Keratinocyte (primary cell): ENCODE results near the gene MAGEA1. TPM values are rescaled to one million over a fixed set of nuclear protein-coding genes. Genes with fewer than 3 reads are reported as not detected.

ENCODE experiments used
- DNase-seq: peaks from one replicate; pipeline ENCODE4 v3.0.0-alpha.2; 2011; ENCODE audit warnings: low read depth, missing footprints, low spot score
- FAIRE-seq: peaks from 2 replicates; lab custom pipeline; 2011; peaks lifted over from hg19 to GRCh38; lab: Jason Lieb, UNC
- H2AFZ ChIP-seq: 2 replicates; pipeline ENCODE4 v1.6.0; 2012; ENCODE audit warnings: low read length, control low read depth, inconsistent platforms; ENCODE audit not compliant: control insufficient read depth
- H3K27ac ChIP-seq: 2 replicates; pipeline ENCODE4 v1.5.1; 2011; ENCODE audit warnings: low read length; ENCODE audit not compliant: control insufficient read depth, insufficient read depth
- H3K27me3 ChIP-seq: 3 replicates; pipeline ENCODE4 v1.6.0; 2011; ENCODE audit warnings: low read length; ENCODE audit not compliant: control insufficient read depth, insufficient read depth; ENCODE audit errors: extremely low read depth
- H3K36me3 ChIP-seq, 2 experiments: 2 replicates in 1 of 2; 3 replicates in 1 of 2; pipeline ENCODE4 v1.5.1; 2011; ENCODE audit warnings: low read length in 2 of 2, mild to moderate bottlenecking in 1 of 2; ENCODE audit not compliant: control insufficient read depth in 2 of 2, insufficient read depth in 2 of 2; ENCODE audit errors: extremely low read depth in 1 of 2
- H3K4me1 ChIP-seq: 3 replicates; pipeline ENCODE4 v1.5.1; 2011; ENCODE audit warnings: low read length; ENCODE audit not compliant: control insufficient read depth, insufficient read depth; ENCODE audit errors: extremely low read depth
- H3K4me2 ChIP-seq: 3 replicates; pipeline ENCODE4 v1.6.0; 2011; ENCODE audit warnings: low read depth, low read length; ENCODE audit not compliant: control insufficient read depth, insufficient read depth; ENCODE audit errors: extremely low read depth
- H3K4me3 ChIP-seq, 3 experiments: fragments of 200-600 bp in 1 of 3; sonication (generic) in 1 of 3; 2 replicates in 2 of 3; 3 replicates in 1 of 3; pipeline ENCODE4 v1.5.1; 2011 to 2016; ENCODE audit warnings: low read length in 3 of 3, mild to moderate bottlenecking in 3 of 3, control low read depth in 2 of 3, inconsistent platforms in 1 of 3, low read depth in 1 of 3, mixed read lengths in 1 of 3, mixed run types in 1 of 3, moderate library complexity in 1 of 3; ENCODE audit not compliant: control insufficient read depth in 2 of 3, insufficient read depth in 2 of 3; ENCODE audit errors: extremely low read depth in 1 of 3
- H3K79me2 ChIP-seq: 2 replicates; pipeline ENCODE4 v1.6.0; 2012; ENCODE audit warnings: low read length; ENCODE audit not compliant: control insufficient read depth, insufficient read depth
- H3K9ac ChIP-seq: 3 replicates; pipeline ENCODE4 v1.6.0; 2011; ENCODE audit warnings: low read length; ENCODE audit not compliant: control insufficient read depth, insufficient read depth; ENCODE audit errors: extremely low read depth
- H3K9me1 ChIP-seq: 3 replicates; pipeline ENCODE4 v1.6.0; 2011; ENCODE audit warnings: low read length; ENCODE audit not compliant: control insufficient read depth, insufficient read depth; ENCODE audit errors: extremely low read depth
- H3K9me3 ChIP-seq: 2 replicates; pipeline ENCODE4 v1.5.1; 2012; ENCODE audit warnings: low read depth, low read length; ENCODE audit not compliant: control insufficient read depth
- H4K20me1 ChIP-seq: 3 replicates; pipeline ENCODE4 v1.6.0; 2011; ENCODE audit warnings: low read length; ENCODE audit not compliant: control insufficient read depth, insufficient read depth; ENCODE audit errors: extremely low read depth
- EZH2 ChIP-seq: IDR thresholded peaks from one replicate; pipeline ENCODE4 v1.6.1; 2012; ENCODE audit warnings: inconsistent platforms, mild to moderate bottlenecking, low read length, moderate library complexity
- dilution Hi-C: fragments of 300-500 bp; cut with MboI; formaldehyde crosslinking; loops from one replicate; pipeline ENCODE4 v1.7.0; 2020; ENCODE audit warnings: low sequenced_read_pairs; ENCODE audit not compliant: extremely low pct_ligation_motif_present
- polyA plus RNA-seq, 5 experiments: library from polyadenylated mRNA; depleted of rRNA in 3 of 5; stranded (reverse) in 3 of 5; stranded (forward) in 1 of 5; unstranded in 1 of 5; fragments of >200 nt; gene quantifications; 1 replicate in 1 of 5; 2 replicates in 3 of 5; 3 replicates in 1 of 5; pipeline versions ENCODE4 v1.2.1 to v1.2.3, GENCODE V29; 2011 to 2012; ENCODE audit warnings: missing spikeins in 2 of 5, low read depth in 1 of 5, low replicate concordance in 1 of 5
- TF ChIP-seq, protein P1 (sequence below), 3 experiments: IDR thresholded peaks in 1 of 3; conservative IDR thresholded peaks in 1 of 3; optimal IDR thresholded peaks in 1 of 3; 2 replicates in 2 of 3; 3 replicates in 1 of 3; pipeline versions ENCODE3 to v1.5.1; 2011; ENCODE audit warnings: low read length in 3 of 3, mild to moderate bottlenecking in 3 of 3, moderate library complexity in 2 of 3, control low read depth in 1 of 3, inconsistent platforms in 1 of 3; ENCODE audit not compliant: insufficient read depth in 2 of 3; ENCODE audit errors: extremely low read depth in 1 of 3

The MAGEA1 gene
- polyA plus RNA-seq, 1 donor (not counting 4 experiments of a cell fraction or from before 2014, with no cell fraction given), result not detected

DNA sequence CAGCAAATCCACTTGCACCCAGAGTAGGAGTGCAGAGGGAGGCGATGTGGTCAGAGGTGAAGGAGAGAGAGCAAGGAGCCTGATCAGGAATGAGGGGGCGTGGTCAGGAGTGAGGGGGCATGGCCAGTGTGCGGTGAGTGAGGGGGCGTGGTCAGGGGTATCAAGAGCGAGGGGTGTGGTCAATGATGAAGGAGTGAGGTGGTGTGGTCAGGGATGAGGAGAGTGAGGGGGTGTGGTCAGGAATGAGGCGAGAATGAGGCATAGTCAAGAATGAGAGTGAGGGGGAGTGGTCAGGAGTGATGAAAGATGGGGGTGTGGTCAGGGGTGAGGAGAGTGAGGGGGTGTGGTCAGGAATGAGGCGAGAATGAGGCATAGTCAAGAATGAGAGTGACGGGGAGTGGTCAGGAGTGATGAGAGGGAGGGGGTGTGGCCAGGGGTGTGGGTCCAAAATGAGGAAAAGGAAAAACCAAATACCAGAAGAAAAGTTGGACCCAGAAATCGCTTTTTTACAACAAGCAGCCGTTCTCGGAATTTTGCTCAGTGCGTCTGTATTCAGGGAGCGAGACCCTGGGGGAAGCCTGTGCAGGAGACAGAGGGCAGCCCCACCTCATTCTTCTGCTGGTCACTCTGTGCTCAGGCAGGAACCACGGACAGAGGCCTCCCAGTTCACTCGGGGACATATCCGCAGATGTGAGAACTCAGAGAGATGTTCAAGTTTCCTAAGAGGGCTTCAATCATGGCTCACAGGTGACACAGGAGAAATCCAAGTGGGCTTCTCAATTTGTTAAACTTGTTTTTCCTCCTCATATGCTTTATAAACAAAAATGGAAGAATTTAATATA is 47.5 kb downstream of the MAGEA1 start:
- H3K27me3 ChIP-seq, result no peaks in the 10 kb centered on the region
- H2AFZ ChIP-seq, result peak overlapping the region; percentile 66
- peak overlapping the region; percentile 61 for H3K9ac ChIP-seq
- DNase-seq (peak; percentile 81), FAIRE-seq (peak; percentile 64)
- no peaks in the 10 kb centered on the region for H4K20me1 ChIP-seq
- H3K9me1 ChIP-seq, result no peaks in the 10 kb centered on the region
- no peaks in the 10 kb centered on the region for H3K79me2 ChIP-seq
- H3K36me3 ChIP-seq, result no peaks in the 10 kb centered on the region
- peak overlapping the region; percentile 64 for H3K4me2 ChIP-seq
- dilution Hi-C loops, result no loop called here
- H3K9me3 ChIP-seq, result no peaks in the 10 kb centered on the region
- peak overlapping the region; percentile 68 for H3K27ac ChIP-seq
- no peak for TF ChIP-seq EZH2
- TF ChIP-seq, protein P1, sequence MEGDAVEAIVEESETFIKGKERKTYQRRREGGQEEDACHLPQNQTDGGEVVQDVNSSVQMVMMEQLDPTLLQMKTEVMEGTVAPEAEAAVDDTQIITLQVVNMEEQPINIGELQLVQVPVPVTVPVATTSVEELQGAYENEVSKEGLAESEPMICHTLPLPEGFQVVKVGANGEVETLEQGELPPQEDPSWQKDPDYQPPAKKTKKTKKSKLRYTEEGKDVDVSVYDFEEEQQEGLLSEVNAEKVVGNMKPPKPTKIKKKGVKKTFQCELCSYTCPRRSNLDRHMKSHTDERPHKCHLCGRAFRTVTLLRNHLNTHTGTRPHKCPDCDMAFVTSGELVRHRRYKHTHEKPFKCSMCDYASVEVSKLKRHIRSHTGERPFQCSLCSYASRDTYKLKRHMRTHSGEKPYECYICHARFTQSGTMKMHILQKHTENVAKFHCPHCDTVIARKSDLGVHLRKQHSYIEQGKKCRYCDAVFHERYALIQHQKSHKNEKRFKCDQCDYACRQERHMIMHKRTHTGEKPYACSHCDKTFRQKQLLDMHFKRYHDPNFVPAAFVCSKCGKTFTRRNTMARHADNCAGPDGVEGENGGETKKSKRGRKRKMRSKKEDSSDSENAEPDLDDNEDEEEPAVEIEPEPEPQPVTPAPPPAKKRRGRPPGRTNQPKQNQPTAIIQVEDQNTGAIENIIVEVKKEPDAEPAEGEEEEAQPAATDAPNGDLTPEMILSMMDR (optimal IDR thresholded peaks at IDR 0.05 in 1 of 3, IDR thresholded peaks at IDR 0.05 in 1 of 3, conservative IDR thresholded peaks at IDR 0.05 in 1 of 3; ENCODE audit: extremely low read depth in 1 of 3, insufficient read depth in 2 of 3, low read length in 3 of 3), result no peak
- peak overlapping the region; percentile 24 to 58 (median 42) for H3K4me3 ChIP-seq
- peaks cover 7% of the 10 kb centered on the region for H3K4me1 ChIP-seq

Other genes with a start within 250 kb of the MAGEA1 start
- not detected in 3 replicates for gene PNMA5, start 185.2 kb upstream of the MAGEA1 start, polyA plus RNA-seq
- gene PNMA3, start 122.8 kb upstream of the MAGEA1 start, polyA plus RNA-seq, result 0.03 TPM in 1 of 3 replicates, not detected in the others
- gene PNMA6A, start 106.8 kb upstream of the MAGEA1 start, polyA plus RNA-seq, result 0.14 to 0.41 TPM (median 0.16 TPM) in 3 replicates
- not detected in 3 replicates for gene PNMA6F, start 142.5 kb downstream of the MAGEA1 start, polyA plus RNA-seq
- 3.4 to 6.4 TPM (median 5.3 TPM) in 3 replicates for gene ZNF275, start 154.9 kb downstream of the MAGEA1 start, polyA plus RNA-seq
- not detected in 3 replicates for gene PNMA6E, start 222.1 kb downstream of the MAGEA1 start, polyA plus RNA-seq
- 0.44 to 1.1 TPM (median 0.64 TPM) in 3 replicates for gene ZFP92, start 232.2 kb downstream of the MAGEA1 start, polyA plus RNA-seq